HepG2 (cell line): Measurements from ENCODE around the gene NRP1. TPM values are rescaled to one million over a fixed set of nuclear protein-coding genes. Genes with fewer than 3 reads are reported as not detected.

ENCODE experiments used
- ATAC-seq: fragments of 200-7000 bp; cut with Tn5 transposase; 3 replicates; pipeline ENCODE4 v1.9.1; 2020; ENCODE audit warnings: mild to moderate bottlenecking, moderate library complexity
- BruUV-seq: library from RNA; stranded (reverse); fragments of 400-500 nt; replicated peaks from 2 replicates; lab custom pipeline; 2021; lab: Mats Ljungman, UMichigan
- CTCF ChIA-PET: fragments of 300-600 bp; formaldehyde crosslinking; extraction: SDS; loops from one replicate; lab custom pipeline; 2021; ENCODE audit warnings: low total read pairs, inconsistent platforms, low intra/inter-chr PET ratio; lab: Yijun Ruan, JAX
- POLR2A ChIA-PET: fragments of 350-600 bp; sonication (Branson Sonifier 250); formaldehyde crosslinking; loops from one replicate; lab custom pipeline; 2020; ENCODE audit warnings: antibody characterized with exemption, inconsistent platforms; lab: Yijun Ruan, JAX
- DNase-seq: peaks from one replicate; pipeline ENCODE4 v3.0.0-alpha.2; 2015; ENCODE audit warnings: low spot score
- FAIRE-seq: peaks from 3 replicates; lab custom pipeline; 2011; peaks lifted over from hg19 to GRCh38; lab: Jason Lieb, UNC
- H2AFZ ChIP-seq: one replicate; pipeline ENCODE4 v1.6.1; 2011; ENCODE audit warnings: low read length, inconsistent platforms
- H3K27ac ChIP-seq: fragments of 300-600 bp; 3 replicates; pipeline ENCODE4 v1.8.0; 2011; ENCODE audit warnings: mixed run types, mild to moderate bottlenecking, mixed read lengths, low read length, inconsistent platforms; ENCODE audit not compliant: insufficient read depth; ENCODE audit errors: extremely low read length
- H3K27me3 ChIP-seq, 2 experiments: fragments of 200-600 bp in 1 of 2; 2 replicates in 1 of 2; 3 replicates in 1 of 2; pipeline versions ENCODE4 v1.6.0 to v1.8.0; 2011; ENCODE audit warnings: low read length in 2 of 2, mild to moderate bottlenecking in 2 of 2, moderate library complexity in 2 of 2, inconsistent platforms in 1 of 2; ENCODE audit not compliant: insufficient read depth in 2 of 2, control insufficient read depth in 1 of 2
- H3K36me3 ChIP-seq, 2 experiments: fragments of 200-600 bp in 1 of 2; replicated peaks in 1 of 2; 2 replicates in 1 of 2; 3 replicates in 1 of 2; pipeline versions ENCODE4 v1.5.1 to v1.8.0; 2011; ENCODE audit warnings: low read length in 2 of 2, inconsistent platforms in 1 of 2; ENCODE audit not compliant: insufficient read depth in 2 of 2, control insufficient read depth in 1 of 2
- H3K4me1 ChIP-seq: 2 replicates; pipeline ENCODE4 v1.5.1; 2012; ENCODE audit warnings: low read length, inconsistent platforms; ENCODE audit not compliant: insufficient read depth
- H3K4me2 ChIP-seq: 2 replicates; pipeline ENCODE4 v1.6.0; 2011; ENCODE audit warnings: low read depth, low read length, inconsistent platforms
- H3K4me3 ChIP-seq, 3 experiments: fragments of 200-600 bp in 1 of 3; sonication (generic), shearing (Covaris generic) in 1 of 3; replicated peaks in 1 of 3; 2 replicates each; pipeline ENCODE4 v1.5.1; 2011 to 2016; ENCODE audit warnings: low read length in 3 of 3, inconsistent platforms in 2 of 3, low read depth in 2 of 3, mild to moderate bottlenecking in 2 of 3, control low read depth in 1 of 3, mixed read lengths in 1 of 3; ENCODE audit not compliant: insufficient read depth in 1 of 3
- H3K79me2 ChIP-seq: one replicate; pipeline ENCODE4 v1.6.1; 2011; ENCODE audit warnings: low read length, inconsistent platforms; ENCODE audit not compliant: insufficient read depth
- H3K9ac ChIP-seq: 2 replicates; pipeline ENCODE4 v1.6.0; 2011; ENCODE audit warnings: mild to moderate bottlenecking, low read depth, low read length, inconsistent platforms; ENCODE audit not compliant: insufficient read depth
- H3K9me3 ChIP-seq: 2 replicates; pipeline ENCODE4 v1.5.1; 2012; ENCODE audit warnings: mild to moderate bottlenecking, low read length
- H4K20me1 ChIP-seq: 2 replicates; pipeline ENCODE4 v1.6.0; 2011; ENCODE audit warnings: inconsistent platforms, mild to moderate bottlenecking, low read length, moderate library complexity; ENCODE audit not compliant: insufficient read depth
- CCAR2 ChIP-seq: fragments of 200-400 bp; formaldehyde crosslinking; optimal IDR thresholded peaks from 2 replicates; pipeline ENCODE3; 2018; ENCODE audit warnings: low read depth, mild to moderate bottlenecking, low read length, moderate library complexity
- CREM ChIP-seq, 2 experiments: sonication (generic) in 1 of 2; formaldehyde crosslinking in 1 of 2; IDR thresholded peaks; 2 replicates each; pipeline versions ENCODE4 v1.4.0 to v1.6.1; 2016 to 2020; ENCODE audit warnings: antibody characterized with exemption in 1 of 2, mild to moderate bottlenecking in 1 of 2, missing genetic modification reagents in 1 of 2
- NBN ChIP-seq: fragments of 450-650 bp; conservative IDR thresholded peaks from 2 replicates; pipeline ENCODE4 v1.6.1; 2017
- NPAS2 ChIP-seq: sonication (generic); formaldehyde crosslinking; IDR thresholded peaks from 2 replicates; pipeline ENCODE4 v1.8.0; 2022; ENCODE audit warnings: mild to moderate bottlenecking, missing genetic modification reagents, borderline replicate concordance
- NR2F2 ChIP-seq: IDR thresholded peaks from 2 replicates; pipeline ENCODE4 v1.6.1; 2012; ENCODE audit warnings: low read depth, inconsistent platforms, borderline replicate concordance
- PAF1 ChIP-seq: IDR thresholded peaks from 2 replicates; pipeline ENCODE4 v1.6.1; 2016; ENCODE audit warnings: missing genetic modification reagents, missing compliant biosample characterization
- SIX1 ChIP-seq: sonication (generic); formaldehyde crosslinking; IDR thresholded peaks from 2 replicates; pipeline ENCODE4 v1.4.0; 2020; ENCODE audit warnings: missing genetic modification reagents, borderline replicate concordance
- TMF1 ChIP-seq: sonication (generic); formaldehyde crosslinking; IDR thresholded peaks from 2 replicates; pipeline ENCODE4 v1.8.1; 2022; ENCODE audit warnings: low read depth, missing genetic modification reagents
- TRIM24 ChIP-seq: sonication (generic); formaldehyde crosslinking; IDR thresholded peaks from 2 replicates; pipeline ENCODE4 v1.8.0; 2022; ENCODE audit warnings: mild to moderate bottlenecking, missing genetic modification reagents
- U2AF2 ChIP-seq: fragments of 200-400 bp; formaldehyde crosslinking; IDR thresholded peaks from 2 replicates; pipeline ENCODE4 v1.6.1; 2017; ENCODE audit warnings: low read depth, mild to moderate bottlenecking, low read length
- XRCC5 ChIP-seq: fragments of 200-400 bp; formaldehyde crosslinking; optimal IDR thresholded peaks from 2 replicates; pipeline ENCODE3; 2017; ENCODE audit warnings: mild to moderate bottlenecking, low read length
- ZNF30 ChIP-seq: sonication (generic); formaldehyde crosslinking; IDR thresholded peaks from 2 replicates; pipeline ENCODE4 v1.5.0; 2020; ENCODE audit warnings: mild to moderate bottlenecking, missing genetic modification reagents
- ZNF382 ChIP-seq: sonication (generic); formaldehyde crosslinking; IDR thresholded peaks from 2 replicates; pipeline ENCODE4 v1.5.0; 2020; ENCODE audit warnings: missing genetic modification reagents, mild to moderate bottlenecking, borderline replicate concordance
- ZNF75D ChIP-seq: sonication (generic); formaldehyde crosslinking; IDR thresholded peaks from 2 replicates; pipeline ENCODE4 v1.8.1; 2023; ENCODE audit warnings: missing genetic modification reagents, mild to moderate bottlenecking, borderline replicate concordance
- ZZZ3 ChIP-seq: sonication (generic); formaldehyde crosslinking; IDR thresholded peaks from 2 replicates; pipeline ENCODE4 v1.4.0; 2020; ENCODE audit warnings: missing genetic modification reagents, mild to moderate bottlenecking, borderline replicate concordance
- WGBS: methylation state at CpG from one replicate; pipeline ENCODE4 v1.1.6; 2017; ENCODE audit warnings: low lambda C conversion rate; 5-methylcytosine and 5-hydroxymethylcytosine counted together
- in situ Hi-C: cut with HindIII; loops from 2 replicates; pipeline ENCODE4 v1.10.0; 2017; ENCODE audit warnings: low pct_unique_long_range_greater_than_20kb; ENCODE audit not compliant: extremely low pct_ligation_motif_present
- intact Hi-C: fragments of 100-400 bp; cut with micrococcal nuclease; formaldehyde crosslinking; loops from one replicate; pipeline ENCODE4 v1.10.0; 2022; ENCODE audit not compliant: unreplicated experiment
- polyA plus RNA-seq, 8 experiments: library from polyadenylated mRNA; depleted of rRNA in 3 of 8; stranded (reverse) in 7 of 8; unstranded in 1 of 8; fragments of >200 nt; fragmentation: Illumina TruSeq in 4 of 8; extraction: Trizol in 4 of 8; gene quantifications; 2 replicates each; pipeline versions ENCODE4 v1.2.1 to v1.2.3, GENCODE V29; 2011 to 2016; ENCODE audit warnings: low read depth in 4 of 8, missing spikeins in 1 of 8, mixed read lengths in 1 of 8; ENCODE audit not compliant: insufficient read depth in 1 of 8
- total RNA-seq, 5 experiments: library from RNA; depleted of rRNA; stranded (reverse); fragments of >200 nt; fragmentation: Illumina TruSeq; extraction: Trizol; gene quantifications; 2 replicates each; pipeline ENCODE4 v1.2.3, GENCODE V29; 2016; ENCODE audit warnings: low read depth in 1 of 5
- TF ChIP-seq, protein P1 (sequence below): IDR thresholded peaks from 2 replicates; pipeline ENCODE4 v1.6.1; 2012; ENCODE audit warnings: inconsistent platforms
- TF ChIP-seq, protein P2 (sequence below): sonication (generic); formaldehyde crosslinking; IDR thresholded peaks from 2 replicates; pipeline ENCODE4 v1.4.0; 2020; ENCODE audit warnings: mild to moderate bottlenecking, missing genetic modification reagents
- TF ChIP-seq, protein P3 (sequence below): fragments of 450-650 bp; IDR thresholded peaks from 2 replicates; pipeline ENCODE4 v1.6.1; 2017
- TF ChIP-seq, protein P4 (sequence below), 2 experiments: sonication (generic) in 1 of 2; formaldehyde crosslinking in 1 of 2; IDR thresholded peaks; 2 replicates each; pipeline versions ENCODE4 v1.4.0 to v1.6.1; 2018 to 2020; ENCODE audit warnings: missing genetic modification reagents in 2 of 2, borderline replicate concordance in 1 of 2, low read depth in 1 of 2, mild to moderate bottlenecking in 1 of 2, missing biosample characterization in 1 of 2

The NRP1 gene
- total and polyA plus RNA-seq, 2 of the 13 experiments (the other 11 are each of a cell fraction or from before 2014, with no cell fraction given), result 5.3 to 5.8 TPM

DNA sequence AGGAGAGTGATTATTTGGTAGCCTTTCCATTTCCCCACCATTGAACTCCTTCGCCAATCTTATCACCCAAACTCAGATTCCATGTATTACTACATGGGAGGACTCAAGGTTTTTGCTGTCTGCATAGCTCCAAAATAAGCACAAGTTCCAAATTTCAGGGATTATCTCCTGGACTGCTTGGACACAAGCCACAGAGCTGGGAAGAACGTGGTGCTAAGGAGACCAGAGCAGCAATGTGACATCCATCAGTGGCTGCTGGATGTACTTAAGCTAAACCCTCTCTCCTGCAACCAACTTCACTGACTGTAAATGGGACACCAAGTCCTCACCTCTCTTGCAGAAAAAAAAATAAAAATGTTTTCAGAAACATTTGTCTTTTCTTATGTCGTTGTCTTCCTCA lies 56.3 kb downstream of the NRP1 start (continued):
- TF ChIP-seq, protein P1, sequence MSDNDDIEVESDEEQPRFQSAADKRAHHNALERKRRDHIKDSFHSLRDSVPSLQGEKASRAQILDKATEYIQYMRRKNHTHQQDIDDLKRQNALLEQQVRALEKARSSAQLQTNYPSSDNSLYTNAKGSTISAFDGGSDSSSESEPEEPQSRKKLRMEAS, result no peak
- TF ChIP-seq CREM (IDR thresholded peaks at IDR 0.05) (no peak), CREM (CRISPR knock-in tag; IDR thresholded peaks at IDR 0.05) (no peak)

DNA sequence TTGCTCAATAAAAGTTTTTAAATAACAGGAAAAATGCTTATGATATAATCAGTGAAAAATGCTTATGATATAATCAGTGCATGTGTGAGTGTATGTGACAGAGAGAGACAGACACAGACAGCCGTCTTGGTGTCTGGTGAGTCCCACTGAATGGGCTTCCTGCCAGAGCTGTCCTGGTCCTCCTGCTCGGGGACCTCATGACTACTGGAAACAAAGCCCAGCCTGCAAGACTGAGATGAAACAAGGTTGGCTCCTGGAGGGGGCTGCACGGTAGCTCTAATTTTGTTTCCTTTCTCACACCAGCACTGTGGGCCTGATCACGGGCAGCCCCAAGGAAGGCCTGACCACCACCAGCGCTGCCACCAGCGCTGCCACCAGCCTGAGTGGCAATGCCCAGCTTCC lies 57.3 kb downstream of the NRP1 start:
- Histone ChIP-seq H3K36me3 (no peaks in the 10 kb centered on the region), H3K9ac (no peak overlapping the region), H2AFZ (no peak overlapping the region), H3K9me3 (no peaks in the 10 kb centered on the region), H3K4me2 (no peak overlapping the region), H3K27ac (no peak overlapping the region), H3K79me2 (no peaks in the 10 kb centered on the region), H4K20me1 (no peaks in the 10 kb centered on the region), H3K4me1 (peaks cover 25% of the 10 kb centered on the region), H3K4me3 (no peak overlapping the region), H3K27me3 (no peaks in the 10 kb centered on the region)
- DNase-seq, result no peak
- TF ChIP-seq ZNF75D (CRISPR knock-in tag), result no peak
- no peak for TF ChIP-seq SIX1 (CRISPR knock-in tag)
- TF ChIP-seq ZNF30, result no peak
- TF ChIP-seq, protein P2, sequence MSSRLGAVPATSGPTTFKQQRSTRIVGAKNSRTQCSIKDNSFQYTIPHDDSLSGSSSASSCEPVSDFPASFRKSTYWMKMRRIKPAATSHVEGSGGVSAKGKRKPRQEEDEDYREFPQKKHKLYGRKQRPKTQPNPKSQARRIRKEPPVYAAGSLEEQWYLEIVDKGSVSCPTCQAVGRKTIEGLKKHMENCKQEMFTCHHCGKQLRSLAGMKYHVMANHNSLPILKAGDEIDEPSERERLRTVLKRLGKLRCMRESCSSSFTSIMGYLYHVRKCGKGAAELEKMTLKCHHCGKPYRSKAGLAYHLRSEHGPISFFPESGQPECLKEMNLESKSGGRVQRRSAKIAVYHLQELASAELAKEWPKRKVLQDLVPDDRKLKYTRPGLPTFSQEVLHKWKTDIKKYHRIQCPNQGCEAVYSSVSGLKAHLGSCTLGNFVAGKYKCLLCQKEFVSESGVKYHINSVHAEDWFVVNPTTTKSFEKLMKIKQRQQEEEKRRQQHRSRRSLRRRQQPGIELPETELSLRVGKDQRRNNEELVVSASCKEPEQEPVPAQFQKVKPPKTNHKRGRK (CRISPR knock-in tag), result no peak
- no peak for TF ChIP-seq TMF1 (CRISPR knock-in tag)
- TF ChIP-seq PAF1 (CRISPR knock-in tag), result no peak
- TF ChIP-seq TRIM24 (CRISPR knock-in tag), result no peak
- no peak for TF ChIP-seq XRCC5
- TF ChIP-seq ZZZ3 (CRISPR knock-in tag), result no peak
- TF ChIP-seq, protein P3, sequence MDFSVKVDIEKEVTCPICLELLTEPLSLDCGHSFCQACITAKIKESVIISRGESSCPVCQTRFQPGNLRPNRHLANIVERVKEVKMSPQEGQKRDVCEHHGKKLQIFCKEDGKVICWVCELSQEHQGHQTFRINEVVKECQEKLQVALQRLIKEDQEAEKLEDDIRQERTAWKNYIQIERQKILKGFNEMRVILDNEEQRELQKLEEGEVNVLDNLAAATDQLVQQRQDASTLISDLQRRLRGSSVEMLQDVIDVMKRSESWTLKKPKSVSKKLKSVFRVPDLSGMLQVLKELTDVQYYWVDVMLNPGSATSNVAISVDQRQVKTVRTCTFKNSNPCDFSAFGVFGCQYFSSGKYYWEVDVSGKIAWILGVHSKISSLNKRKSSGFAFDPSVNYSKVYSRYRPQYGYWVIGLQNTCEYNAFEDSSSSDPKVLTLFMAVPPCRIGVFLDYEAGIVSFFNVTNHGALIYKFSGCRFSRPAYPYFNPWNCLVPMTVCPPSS, result no peak
- TF ChIP-seq U2AF2, result no peak
- TF ChIP-seq, protein P4, sequence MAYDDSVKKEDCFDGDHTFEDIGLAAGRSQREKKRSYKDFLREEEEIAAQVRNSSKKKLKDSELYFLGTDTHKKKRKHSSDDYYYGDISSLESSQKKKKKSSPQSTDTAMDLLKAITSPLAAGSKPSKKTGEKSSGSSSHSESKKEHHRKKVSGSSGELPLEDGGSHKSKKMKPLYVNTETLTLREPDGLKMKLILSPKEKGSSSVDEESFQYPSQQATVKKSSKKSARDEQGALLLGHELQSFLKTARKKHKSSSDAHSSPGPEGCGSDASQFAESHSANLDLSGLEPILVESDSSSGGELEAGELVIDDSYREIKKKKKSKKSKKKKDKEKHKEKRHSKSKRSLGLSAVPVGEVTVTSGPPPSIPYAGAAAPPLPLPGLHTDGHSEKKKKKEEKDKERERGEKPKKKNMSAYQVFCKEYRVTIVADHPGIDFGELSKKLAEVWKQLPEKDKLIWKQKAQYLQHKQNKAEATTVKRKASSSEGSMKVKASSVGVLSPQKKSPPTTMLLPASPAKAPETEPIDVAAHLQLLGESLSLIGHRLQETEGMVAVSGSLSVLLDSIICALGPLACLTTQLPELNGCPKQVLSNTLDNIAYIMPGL (CRISPR knock-in tag; IDR thresholded peaks at IDR 0.05; ENCODE audit: borderline replicate concordance in 1 of 2, low read depth in 1 of 2), result no peak
- TF ChIP-seq NPAS2 (CRISPR knock-in tag), result no peak
- no peak for TF ChIP-seq NBN
- TF ChIP-seq CCAR2, result no peak
- TF ChIP-seq NR2F2, result no peak
- TF ChIP-seq ZNF382, result no peak
- ChIA-PET CTCF (no interaction called here), POLR2A (no interaction called here)
- intact Hi-C loops, result no loop called here
- no peak for ATAC-seq
- WGBS, result 85% methylated on average over 6 of the region's 6 CpGs
- BruUV-seq, result no TSS peak
- in situ Hi-C loops, result no loop called here
- no peak for FAIRE-seq
